ENCODE data around the gene C1QC. TPM values are rescaled to one million over a fixed set of nuclear protein-coding genes. Genes with fewer than 3 reads are reported as not detected.
"Not testable (repeated sequence)": the region's sequence is repeated elsewhere in the genome, so short reads cannot be mapped to it uniquely, and the experiment has no call there.

The C1QC gene
- total and polyA plus RNA-seq, 2 experiments from 2014 or later = not detected

GRCh38 chr1:22665752-22666151, 22.3 kb downstream of the C1QC start:
- Histone ChIP-seq H3K27ac (ENCODE audit: low read depth) (no peak overlapping the region), H3K79me2 (replicated peaks; ENCODE audit: insufficient read depth) (no peaks in the 10 kb centered on the region), H3K4me3 (no peak overlapping the region), H3F3A (replicated peaks; ENCODE audit: low read depth) (no peaks in the 10 kb centered on the region), H3K36me3 (ENCODE audit: insufficient read depth) (no peaks in the 10 kb centered on the region), H4K20me1 (replicated peaks; ENCODE audit: insufficient read depth) (no peaks in the 10 kb centered on the region), H2AFZ (peak overlapping the region; percentile 92; the same call in 1 of the 2 replicates), H3K4me1 (ENCODE audit: insufficient read depth) (no peaks in the 10 kb centered on the region), H3K27me3 (ENCODE audit: insufficient read depth) (no peaks in the 10 kb centered on the region), H3K9me2 (ENCODE audit: insufficient read depth) (no peaks in the 10 kb centered on the region), H3K4me2 (no peak overlapping the region)
- Mint-ChIP-seq H3K9me3 (no peaks in the 10 kb centered on the region), H3K4me3 (no peak overlapping the region), H3K36me3 (ENCODE audit: low read depth) (no peaks in the 10 kb centered on the region), H3K4me1 (peaks cover 3% of the 10 kb centered on the region; the same call in 2 of the 3 replicates), H3K27ac (no peak overlapping the region), H3K27me3 (ENCODE audit: insufficient read depth, low read depth, poor library complexity) (peaks cover 12% of the 10 kb centered on the region)
- TF ChIP-seq CTCF (conservative IDR thresholded peaks at IDR 0.05; ENCODE audit: low read depth in 2 of 2) = peak; percentile 78 to 91
- no peak for TF ChIP-seq EZH2phosphoT487 (IDR thresholded peaks at IDR 0.05; ENCODE audit: unreplicated experiment)
- ATAC-seq (peak; percentile 73), DNase-seq (ENCODE audit: low spot score) (peak; percentile 80)

- Mint-ChIP-seq H3K27me3 (ENCODE audit: insufficient read depth, low read depth, poor library complexity) (peaks cover 13% of the 10 kb centered on the region), H3K36me3 (ENCODE audit: low read depth) (no peaks in the 10 kb centered on the region), H3K27ac (no peak overlapping the region), H3K9me3 (no peaks in the 10 kb centered on the region), H3K4me3 (no peak overlapping the region), H3K4me1 (peaks cover 3% of the 10 kb centered on the region; the same call in 2 of the 3 replicates)
- Histone ChIP-seq H3K79me2 (replicated peaks; ENCODE audit: insufficient read depth) (no peaks in the 10 kb centered on the region), H3K27me3 (ENCODE audit: insufficient read depth) (no peaks in the 10 kb centered on the region), H3K4me3 (no peak overlapping the region), H3K9me2 (ENCODE audit: insufficient read depth) (no peaks in the 10 kb centered on the region), H3K36me3 (ENCODE audit: insufficient read depth) (no peaks in the 10 kb centered on the region), H2AFZ (no peak overlapping the region), H3K27ac (ENCODE audit: low read depth) (no peak overlapping the region), H3F3A (replicated peaks; ENCODE audit: low read depth) (no peaks in the 10 kb centered on the region), H4K20me1 (replicated peaks; ENCODE audit: insufficient read depth) (no peaks in the 10 kb centered on the region), H3K4me2 (no peak overlapping the region), H3K4me1 (ENCODE audit: insufficient read depth) (no peaks in the 10 kb centered on the region)
- ATAC-seq (no peak), DNase-seq (ENCODE audit: low spot score) (no peak)
- no peak for TF ChIP-seq ETS1 (IDR thresholded peaks at IDR 0.05)
Measured at GRCh38 chr1:22666412-22666811, 23.0 kb downstream of the C1QC start.

- not testable (repeated sequence) for ATAC-seq; DNase-seq (ENCODE audit: low spot score); H3K4me3 Mint-ChIP-seq; H3F3A ChIP-seq (replicated peaks; ENCODE audit: low read depth); H3K79me2 ChIP-seq (replicated peaks; ENCODE audit: insufficient read depth); H3K9me2 ChIP-seq (ENCODE audit: insufficient read depth); H3K27ac ChIP-seq (ENCODE audit: low read depth); H3K36me3 ChIP-seq (ENCODE audit: insufficient read depth); H3K27ac Mint-ChIP-seq; H3K4me3 ChIP-seq; H3K9me3 Mint-ChIP-seq; H4K20me1 ChIP-seq (replicated peaks; ENCODE audit: insufficient read depth); H3K4me1 ChIP-seq (ENCODE audit: insufficient read depth); H2AFZ ChIP-seq; H3K4me2 ChIP-seq; H3K36me3 Mint-ChIP-seq (ENCODE audit: low read depth); H3K27me3 ChIP-seq (ENCODE audit: insufficient read depth)
- H3K27me3 Mint-ChIP-seq (ENCODE audit: insufficient read depth, low read depth, poor library complexity) = peaks cover 13% of the 10 kb centered on the region
- H3K4me1 Mint-ChIP-seq = peaks cover 12% of the 10 kb centered on the region
Measured at GRCh38 chr1:22668840-22669239, 25.4 kb downstream of the C1QC start.
